OCI-LY1 (cell line): ENCODE data around the gene PDE3B.

Experiments
- H2AFZ ChIP-seq: fragments of 200-600 bp; sonication (generic), shearing (Covaris generic); 2 replicates; pipeline ENCODE4 v1.6.0; 2014; ENCODE audit warnings: antibody characterized with exemption, mild to moderate bottlenecking, low read length
- H3F3A ChIP-seq: fragments of 200-600 bp; sonication (generic), shearing (Covaris generic); 2 replicates; pipeline ENCODE4 v1.6.0; 2014; ENCODE audit warnings: mild to moderate bottlenecking, antibody characterized with exemption, low read length, moderate library complexity; ENCODE audit not compliant: insufficient read depth
- H3K27ac ChIP-seq: fragments of 200-600 bp; sonication (generic); 2 replicates; pipeline ENCODE4 v1.5.1; 2014; ENCODE audit warnings: low read length, mixed run types, mild to moderate bottlenecking, low read depth; ENCODE audit not compliant: poor library complexity, severe bottlenecking
- H3K27me3 ChIP-seq: fragments of 200-600 bp; sonication (generic); 2 replicates; pipeline ENCODE4 v1.6.0; 2014; ENCODE audit warnings: antibody characterized with exemption, mild to moderate bottlenecking, low read length, moderate library complexity; ENCODE audit not compliant: insufficient read depth
- H3K36me3 ChIP-seq: fragments of 200-600 bp; sonication (generic); 2 replicates; pipeline ENCODE4 v1.6.1; 2014; ENCODE audit warnings: mild to moderate bottlenecking, antibody characterized with exemption, low read length, moderate library complexity, mixed read lengths; ENCODE audit not compliant: insufficient read depth
- H3K4me1 ChIP-seq: fragments of 200-600 bp; sonication (generic); 2 replicates; pipeline ENCODE4 v1.5.1; 2014; ENCODE audit warnings: mild to moderate bottlenecking, low read length, moderate library complexity; ENCODE audit not compliant: insufficient read depth, severe bottlenecking
- H3K4me2 ChIP-seq: fragments of 200-600 bp; sonication (generic), shearing (Covaris generic); 2 replicates; pipeline ENCODE4 v1.6.1; 2014; ENCODE audit warnings: low read length
- H3K4me3 ChIP-seq: fragments of 200-600 bp; sonication (generic); 2 replicates; pipeline ENCODE4 v1.5.1; 2014; ENCODE audit warnings: low read length, low read depth, mild to moderate bottlenecking, mixed read lengths; ENCODE audit not compliant: poor library complexity, severe bottlenecking
- H3K79me2 ChIP-seq: fragments of 200-600 bp; shearing (Covaris generic); 2 replicates; pipeline ENCODE4 v1.6.1; 2016; ENCODE audit warnings: mixed run types, low read length, mixed read lengths; ENCODE audit not compliant: insufficient read depth
- H3K9ac ChIP-seq: fragments of 200-600 bp; sonication (generic), shearing (Covaris generic); 2 replicates; pipeline ENCODE4 v1.6.1; 2014; ENCODE audit warnings: mild to moderate bottlenecking, low read length, mixed read lengths
- H3K9me2 ChIP-seq: fragments of 200-600 bp; sonication (generic), shearing (Covaris generic); 2 replicates; pipeline ENCODE4 v1.6.1; 2014; ENCODE audit warnings: low read depth, mild to moderate bottlenecking, low read length, mixed read lengths
- H3K9me3 ChIP-seq: fragments of 200-600 bp; shearing (Covaris generic); 2 replicates; pipeline ENCODE4 v1.6.1; 2014; ENCODE audit warnings: low read length, mixed read lengths
- H4K20me1 ChIP-seq: fragments of 200-600 bp; sonication (generic), shearing (Covaris generic); 2 replicates; pipeline ENCODE4 v1.6.0; 2016; ENCODE audit warnings: mild to moderate bottlenecking, low read length; ENCODE audit not compliant: insufficient read depth
- CTCF ChIP-seq: fragments of 200-600 bp; sonication (generic), shearing (Covaris generic); IDR thresholded peaks from 2 replicates; pipeline ENCODE4 v1.5.1; 2017; ENCODE audit warnings: mild to moderate bottlenecking, antibody characterized with exemption, low read length, moderate library complexity, mixed read lengths
- EZH2 ChIP-seq: fragments of 200-600 bp; sonication (generic), shearing (Covaris generic); IDR thresholded peaks from 2 replicates; pipeline ENCODE4 v1.8.0; 2017; ENCODE audit warnings: borderline replicate concordance, mixed run types, mild to moderate bottlenecking, antibody characterized with exemption, low read length, moderate library complexity, mixed read lengths

PDE3B gene

GRCh38 chr11:14892577-14892976 is 249.0 kb downstream of the PDE3B start:
- no peak overlapping the region; the same call in 1 of the 2 replicates for H3K9ac ChIP-seq

GRCh38 chr11:14894657-14895598 is 251.3 kb downstream of the PDE3B start:
- Histone ChIP-seq H4K20me1 (no peaks in the 10 kb centered on the region), H2AFZ (no peak overlapping the region), H3K4me3 (no peak overlapping the region), H3K4me1 (peaks cover 9% of the 10 kb centered on the region), H3K9ac (no peak overlapping the region), H3K27me3 (no peaks in the 10 kb centered on the region), H3K9me3 (no peaks in the 10 kb centered on the region), H3K36me3 (peaks cover 3% of the 10 kb centered on the region; the same call in 1 of the 2 replicates), H3K27ac (no peak overlapping the region), H3K9me2 (no peaks in the 10 kb centered on the region), H3F3A (no peaks in the 10 kb centered on the region), H3K79me2 (no peaks in the 10 kb centered on the region), H3K4me2 (no peak overlapping the region)
- TF ChIP-seq CTCF (no peak), EZH2 (no peak)

More at GRCh38 chr11:14892577-14892976, 249.0 kb downstream of the PDE3B start:
- H4K20me1 ChIP-seq: no peaks in the 10 kb centered on the region
- no peaks in the 10 kb centered on the region for H3K27me3 ChIP-seq
- H3K27ac ChIP-seq: no peak overlapping the region
- H2AFZ ChIP-seq: no peak overlapping the region
- H3K9me2 ChIP-seq: no peaks in the 10 kb centered on the region
- no peak for TF ChIP-seq EZH2
- no peak for TF ChIP-seq CTCF
- H3K4me3 ChIP-seq: peak overlapping the region; percentile 71
- peaks cover 25% of the 10 kb centered on the region for H3K4me1 ChIP-seq
- H3K9me3 ChIP-seq: no peaks in the 10 kb centered on the region
- no peaks in the 10 kb centered on the region for H3K79me2 ChIP-seq
- H3K36me3 ChIP-seq: peaks cover 3% of the 10 kb centered on the region; the same call in 1 of the 2 replicates
- peak overlapping the region; percentile 83 for H3K4me2 ChIP-seq
- H3F3A ChIP-seq: no peaks in the 10 kb centered on the region

- H3F3A ChIP-seq: no peaks in the 10 kb centered on the region
- no peak overlapping the region for H3K27ac ChIP-seq
- H3K9me3 ChIP-seq: no peaks in the 10 kb centered on the region
- no peak overlapping the region for H2AFZ ChIP-seq
- no peak overlapping the region for H3K9ac ChIP-seq
- no peaks in the 10 kb centered on the region for H4K20me1 ChIP-seq
- TF ChIP-seq EZH2: no peak
- no peak for TF ChIP-seq CTCF
- H3K4me3 ChIP-seq: no peak overlapping the region
- no peaks in the 10 kb centered on the region for H3K4me1 ChIP-seq
- no peaks in the 10 kb centered on the region for H3K27me3 ChIP-seq
- no peaks in the 10 kb centered on the region for H3K36me3 ChIP-seq
- no peaks in the 10 kb centered on the region for H3K9me2 ChIP-seq
- H3K4me2 ChIP-seq: no peak overlapping the region
- H3K79me2 ChIP-seq: no peaks in the 10 kb centered on the region
These were observed 254.8 kb downstream of the PDE3B start for GRCh38 chr11:14898355-14898754.
